Type B pancreatic cell (in vitro differentiated cells): ENCODE results near the gene MALRD1. TPM values are rescaled to one million over a fixed set of nuclear protein-coding genes. Genes with fewer than 3 reads are reported as not detected.

ENCODE experiments used
- DNase-seq: peaks from one replicate; pipeline ENCODE4 v3.0.0; 2021; ENCODE audit warnings: mixed read lengths; ENCODE audit not compliant: unreplicated experiment; ENCODE audit errors: extremely low spot score
- H3K27ac Mint-ChIP-seq: 2 replicates; pipeline ENCODE4 v1.8.0; 2021; ENCODE audit warnings: mild to moderate bottlenecking, mixed read lengths
- H3K27me3 Mint-ChIP-seq: 2 replicates; pipeline ENCODE4 v1.8.0; 2021; ENCODE audit warnings: mixed read lengths
- H3K36me3 Mint-ChIP-seq: 2 replicates; pipeline ENCODE4 v1.8.0; 2021; ENCODE audit warnings: mixed read lengths
- H3K4me1 Mint-ChIP-seq: one replicate; pipeline ENCODE4 v1.8.0; 2021; ENCODE audit warnings: mixed read lengths; ENCODE audit not compliant: unreplicated experiment
- H3K4me3 Mint-ChIP-seq: 2 replicates; pipeline ENCODE4 v1.8.0; 2021; ENCODE audit warnings: mild to moderate bottlenecking, mixed read lengths
- H3K9me3 Mint-ChIP-seq: 2 replicates; pipeline ENCODE4 v1.8.0; 2021; ENCODE audit warnings: mixed read lengths
- total RNA-seq: library from RNA; stranded (reverse); gene quantifications from 2 replicates; pipeline ENCODE4 v1.2.1, GENCODE V29; 2021; ENCODE audit warnings: low replicate concordance
- TF ChIP-seq, protein P1 (sequence below): fragments of 200-600 bp; sonication (generic); conservative IDR thresholded peaks from 2 replicates; pipeline ENCODE4 v1.5.0; 2021; ENCODE audit warnings: antibody characterized with exemption, mild to moderate bottlenecking

Gene MALRD1
- total RNA-seq, 1 donor from 2014 or later = 1.4 TPM

DNA sequence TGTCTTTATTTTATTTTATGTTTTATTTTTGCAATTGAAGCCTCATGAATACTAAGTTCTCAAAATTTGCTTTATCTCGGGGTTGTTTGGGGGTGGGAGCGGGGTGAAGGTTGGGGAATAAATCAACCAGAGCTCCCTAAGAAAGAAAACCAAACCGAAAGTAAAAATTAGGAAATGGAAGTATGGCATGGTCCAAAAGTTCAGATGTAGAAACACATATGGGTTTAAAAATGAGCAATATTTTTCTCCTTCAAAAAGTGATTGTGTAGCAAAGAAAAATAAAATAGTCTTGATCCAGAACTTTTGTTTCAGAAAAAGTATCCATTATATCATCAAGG is 590.3 kb downstream of the MALRD1 start:
- peaks cover 6% of the 10 kb centered on the region for H3K4me1 Mint-ChIP-seq
- TF ChIP-seq, protein P1, sequence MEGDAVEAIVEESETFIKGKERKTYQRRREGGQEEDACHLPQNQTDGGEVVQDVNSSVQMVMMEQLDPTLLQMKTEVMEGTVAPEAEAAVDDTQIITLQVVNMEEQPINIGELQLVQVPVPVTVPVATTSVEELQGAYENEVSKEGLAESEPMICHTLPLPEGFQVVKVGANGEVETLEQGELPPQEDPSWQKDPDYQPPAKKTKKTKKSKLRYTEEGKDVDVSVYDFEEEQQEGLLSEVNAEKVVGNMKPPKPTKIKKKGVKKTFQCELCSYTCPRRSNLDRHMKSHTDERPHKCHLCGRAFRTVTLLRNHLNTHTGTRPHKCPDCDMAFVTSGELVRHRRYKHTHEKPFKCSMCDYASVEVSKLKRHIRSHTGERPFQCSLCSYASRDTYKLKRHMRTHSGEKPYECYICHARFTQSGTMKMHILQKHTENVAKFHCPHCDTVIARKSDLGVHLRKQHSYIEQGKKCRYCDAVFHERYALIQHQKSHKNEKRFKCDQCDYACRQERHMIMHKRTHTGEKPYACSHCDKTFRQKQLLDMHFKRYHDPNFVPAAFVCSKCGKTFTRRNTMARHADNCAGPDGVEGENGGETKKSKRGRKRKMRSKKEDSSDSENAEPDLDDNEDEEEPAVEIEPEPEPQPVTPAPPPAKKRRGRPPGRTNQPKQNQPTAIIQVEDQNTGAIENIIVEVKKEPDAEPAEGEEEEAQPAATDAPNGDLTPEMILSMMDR = no peak
- H3K4me3 Mint-ChIP-seq = no peak overlapping the region
- no peak overlapping the region for H3K27ac Mint-ChIP-seq
- no peak for DNase-seq
- no peaks in the 10 kb centered on the region for H3K27me3 Mint-ChIP-seq
- no peaks in the 10 kb centered on the region for H3K36me3 Mint-ChIP-seq
- H3K9me3 Mint-ChIP-seq = no peaks in the 10 kb centered on the region

DNA sequence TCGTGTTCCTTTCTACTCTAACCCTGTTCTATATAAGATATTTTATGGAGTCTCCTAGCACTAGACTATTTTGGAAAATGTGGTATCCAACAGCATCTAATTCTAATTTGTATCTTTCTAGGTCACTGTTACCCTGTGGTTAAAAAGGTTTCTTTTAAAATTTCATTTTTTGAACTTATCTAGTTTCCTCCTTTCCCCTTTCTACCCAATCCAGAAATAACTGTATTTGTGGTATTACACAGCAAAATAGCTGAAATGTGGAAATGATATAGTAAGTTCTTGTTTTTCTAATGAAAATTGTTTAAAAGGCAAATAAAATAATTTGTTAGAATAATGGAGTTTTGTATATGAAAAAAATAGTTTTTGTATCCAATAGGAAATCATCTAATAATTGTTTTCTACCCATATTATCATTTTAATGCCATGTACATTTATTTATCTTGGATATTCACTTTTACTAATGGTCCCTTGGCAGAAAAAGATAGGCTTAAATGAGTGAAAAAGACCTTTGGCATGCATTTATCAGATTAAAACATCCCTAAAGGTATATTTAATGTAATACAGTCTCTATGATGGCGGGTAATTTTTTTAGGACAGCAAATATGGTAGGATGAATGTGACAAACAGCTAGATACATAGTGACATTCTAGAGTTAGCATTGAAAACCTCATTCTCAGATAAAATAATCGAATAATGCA is 592.1 kb downstream of the MALRD1 start:
- Mint-ChIP-seq H3K27me3 (no peaks in the 10 kb centered on the region), H3K4me3 (no peak overlapping the region), H3K36me3 (no peaks in the 10 kb centered on the region), H3K9me3 (no peaks in the 10 kb centered on the region), H3K4me1 (peaks cover 6% of the 10 kb centered on the region), H3K27ac (no peak overlapping the region)
- DNase-seq = no peak
- TF ChIP-seq, protein P1 = no peak

DNA sequence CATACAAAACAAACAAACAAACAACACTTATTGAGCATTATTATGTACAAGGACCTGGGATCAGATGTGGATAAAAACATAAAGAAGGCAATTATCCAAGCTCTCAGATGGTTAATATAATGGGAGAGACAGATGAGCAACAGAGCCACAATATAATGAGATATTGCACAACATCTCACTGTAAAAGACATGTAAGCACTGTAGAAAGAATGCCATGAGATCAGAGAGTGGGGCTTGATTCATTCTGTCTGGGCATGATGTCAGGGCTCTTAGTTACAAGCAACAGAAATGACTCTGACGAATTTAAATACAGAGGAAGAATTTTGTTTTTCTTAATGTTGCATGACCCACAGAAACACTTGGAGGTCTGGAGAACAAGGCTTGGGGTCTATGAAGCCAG is 602.9 kb downstream of the MALRD1 start:
- Mint-ChIP-seq H3K36me3 (no peaks in the 10 kb centered on the region), H3K9me3 (no peaks in the 10 kb centered on the region), H3K4me3 (no peak overlapping the region), H3K27ac (no peak overlapping the region), H3K27me3 (no peaks in the 10 kb centered on the region), H3K4me1 (peaks cover 3% of the 10 kb centered on the region)
- DNase-seq = no peak
- TF ChIP-seq, protein P1 = no peak

DNA sequence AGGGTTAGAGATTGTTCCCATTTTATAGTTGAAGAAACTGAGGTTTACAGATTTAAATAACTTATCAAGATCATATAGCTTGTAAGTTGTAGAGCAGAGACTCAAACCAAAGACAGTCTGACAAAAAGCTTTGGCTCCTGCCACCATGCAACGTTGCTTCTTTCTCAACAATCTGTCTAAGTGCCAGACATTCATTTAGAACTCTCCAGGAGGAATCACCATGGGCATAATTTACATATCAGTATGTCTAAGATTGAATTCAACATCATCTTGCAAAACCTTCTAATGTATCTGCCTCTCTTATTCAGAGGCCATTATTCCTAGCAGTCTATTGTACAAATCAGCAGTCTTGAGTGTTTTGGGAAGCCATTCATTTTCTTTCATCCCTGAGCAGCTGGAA is 604.1 kb downstream of the MALRD1 start:
- Mint-ChIP-seq H3K27ac (no peak overlapping the region), H3K9me3 (no peaks in the 10 kb centered on the region), H3K4me3 (no peak overlapping the region), H3K4me1 (peaks cover 3% of the 10 kb centered on the region), H3K36me3 (no peaks in the 10 kb centered on the region), H3K27me3 (no peaks in the 10 kb centered on the region)
- DNase-seq = no peak
- TF ChIP-seq, protein P1 = no peak

DNA sequence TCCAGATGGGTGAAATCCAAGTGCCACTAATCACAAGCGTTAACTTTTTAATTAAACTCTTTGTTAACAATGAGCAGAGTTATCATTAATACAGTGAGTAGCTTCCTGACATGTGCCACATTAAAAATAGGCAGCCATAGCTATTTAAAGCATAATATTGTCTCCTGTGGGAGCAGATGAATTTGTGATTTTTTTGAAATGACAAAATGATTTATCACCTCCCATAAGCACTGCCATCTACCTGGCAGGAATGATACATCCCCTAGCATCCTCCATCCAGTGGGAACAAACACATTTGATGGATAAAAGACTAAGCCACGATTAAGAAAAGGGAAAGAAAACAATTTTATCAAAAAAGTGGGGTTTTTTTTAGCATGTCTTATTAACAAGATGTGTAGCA is 605.3 kb downstream of the MALRD1 start:
- no peak for DNase-seq
- Mint-ChIP-seq H3K4me1 (peaks cover 3% of the 10 kb centered on the region), H3K27me3 (no peaks in the 10 kb centered on the region)

More for the DNA sequence above, 605.3 kb downstream of the MALRD1 start:
- H3K9me3 Mint-ChIP-seq = no peaks in the 10 kb centered on the region
- no peak overlapping the region for H3K27ac Mint-ChIP-seq
- H3K36me3 Mint-ChIP-seq = no peaks in the 10 kb centered on the region
- TF ChIP-seq, protein P1 = no peak
- no peak overlapping the region for H3K4me3 Mint-ChIP-seq
